HUES64 (cell line): ENCODE measurements around the gene CCSER2. TPM values are rescaled to one million over a fixed set of nuclear protein-coding genes. Genes with fewer than 3 reads are reported as not detected.
"Not testable (repeated sequence)": the region's sequence is repeated elsewhere in the genome, so short reads cannot be mapped to it uniquely, and the experiment has no call there.

Experiments
- H3K27ac ChIP-seq: 2 replicates; pipeline ENCODE4 v1.7.0; 2013; ENCODE audit warnings: low read depth, low read length, inconsistent platforms
- H3K27me3 ChIP-seq: 2 replicates; pipeline ENCODE4 v1.6.1; 2013; ENCODE audit warnings: mild to moderate bottlenecking, low read length; ENCODE audit not compliant: insufficient read depth
- H3K36me3 ChIP-seq: 2 replicates; pipeline ENCODE4 v1.6.1; 2013; ENCODE audit warnings: mild to moderate bottlenecking, low read length; ENCODE audit not compliant: insufficient read depth
- H3K4me1 ChIP-seq: 2 replicates; pipeline ENCODE4 v1.6.1; 2013; ENCODE audit warnings: mild to moderate bottlenecking, low read length, moderate library complexity; ENCODE audit not compliant: insufficient read depth
- H3K4me3 ChIP-seq: 2 replicates; pipeline ENCODE4 v1.5.1; 2013; ENCODE audit warnings: mild to moderate bottlenecking, low read length, moderate library complexity
- H3K9ac ChIP-seq: 2 replicates; pipeline ENCODE4 v1.6.1; 2013; ENCODE audit warnings: mild to moderate bottlenecking, low read depth, low read length
- H3K9me3 ChIP-seq: 2 replicates; pipeline ENCODE4 v1.6.1; 2013; ENCODE audit warnings: low read depth, low read length; ENCODE audit not compliant: insufficient read depth
- WGBS: fragments of 150-250, 120-280 bp; methylation state at CpG from one replicate; pipeline ENCODE4 v1.1.7; 2013; ENCODE audit warnings: missing lambda C conversion rate; 5-methylcytosine and 5-hydroxymethylcytosine counted together
- polyA plus RNA-seq, 2 experiments: library from polyadenylated mRNA; stranded (reverse); fragments of 50-300 nt; gene quantifications; one replicate each; pipeline ENCODE4 v1.2.3, GENCODE V29; 2013

The CCSER2 gene, protein sequence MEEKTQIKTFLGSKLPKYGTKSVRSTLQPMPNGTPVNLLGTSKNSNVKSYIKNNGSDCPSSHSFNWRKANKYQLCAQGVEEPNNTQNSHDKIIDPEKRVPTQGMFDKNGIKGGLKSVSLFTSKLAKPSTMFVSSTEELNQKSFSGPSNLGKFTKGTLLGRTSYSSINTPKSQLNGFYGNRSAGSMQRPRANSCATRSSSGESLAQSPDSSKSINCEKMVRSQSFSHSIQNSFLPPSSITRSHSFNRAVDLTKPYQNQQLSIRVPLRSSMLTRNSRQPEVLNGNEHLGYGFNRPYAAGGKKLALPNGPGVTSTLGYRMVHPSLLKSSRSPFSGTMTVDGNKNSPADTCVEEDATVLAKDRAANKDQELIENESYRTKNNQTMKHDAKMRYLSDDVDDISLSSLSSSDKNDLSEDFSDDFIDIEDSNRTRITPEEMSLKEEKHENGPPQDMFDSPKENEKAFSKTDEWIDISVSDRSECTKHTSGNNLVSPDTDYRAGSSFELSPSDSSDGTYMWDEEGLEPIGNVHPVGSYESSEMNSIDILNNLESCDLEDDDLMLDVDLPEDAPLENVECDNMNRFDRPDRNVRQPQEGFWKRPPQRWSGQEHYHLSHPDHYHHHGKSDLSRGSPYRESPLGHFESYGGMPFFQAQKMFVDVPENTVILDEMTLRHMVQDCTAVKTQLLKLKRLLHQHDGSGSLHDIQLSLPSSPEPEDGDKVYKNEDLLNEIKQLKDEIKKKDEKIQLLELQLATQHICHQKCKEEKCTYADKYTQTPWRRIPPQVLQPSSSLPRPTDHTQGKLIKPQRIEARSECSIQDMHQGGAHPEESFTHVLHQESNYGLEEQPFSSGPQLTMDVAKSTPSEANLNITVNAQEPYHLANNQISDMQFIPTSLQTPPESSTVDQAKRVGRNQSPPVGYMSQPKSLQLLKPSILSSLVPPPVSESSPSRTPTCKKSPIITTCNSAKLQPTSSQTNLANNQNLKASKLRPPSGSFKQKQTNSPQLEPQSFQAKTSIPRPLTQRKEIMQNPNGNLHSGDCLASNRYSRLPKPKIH
- 16.4 TPM for polyA plus RNA-seq (2013, experiment 1 of 2)
- 18.4 TPM for polyA plus RNA-seq (2013, experiment 2 of 2)

DNA sequence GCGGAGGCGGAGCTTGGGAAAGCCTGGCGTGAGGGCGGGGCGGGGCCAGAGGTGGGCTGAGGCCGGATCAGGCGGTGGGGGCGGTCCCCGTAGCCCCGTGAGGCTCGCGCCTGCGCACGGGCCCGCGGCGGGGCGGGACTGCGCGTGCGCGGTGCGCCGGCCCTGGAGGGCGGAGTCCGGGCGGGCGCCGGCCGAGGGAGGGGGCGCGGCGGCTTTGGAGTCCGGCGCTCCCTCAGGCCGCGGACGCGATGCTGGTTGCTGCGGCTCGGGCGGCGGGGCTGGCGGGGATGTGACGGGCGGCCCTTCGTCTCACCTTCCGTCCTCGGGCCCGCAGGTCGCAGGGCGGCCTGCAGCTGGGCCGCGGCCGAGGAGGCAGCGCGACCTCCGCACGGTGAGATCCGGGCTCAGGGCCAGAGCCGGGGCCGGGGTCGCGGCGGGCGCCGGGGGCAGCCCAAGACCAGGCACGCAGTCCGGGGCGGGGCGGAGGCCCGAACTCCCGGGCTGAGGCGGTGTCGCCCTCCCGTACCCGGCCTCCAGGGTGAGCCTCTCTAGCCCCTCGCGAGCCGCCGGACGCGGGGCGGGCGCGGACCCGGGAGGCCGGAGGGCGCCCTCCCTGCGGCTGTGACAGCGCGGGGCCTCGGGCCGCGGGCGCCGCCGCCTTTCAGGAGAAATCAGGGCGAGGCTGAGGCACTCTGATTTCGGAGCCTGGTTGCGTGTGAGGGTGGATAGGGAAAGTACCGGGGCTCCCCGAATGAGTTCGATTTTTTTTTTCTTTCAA lies at the start of gene CCSER2:
TSS of gene CCSER2 (plus strand) at position 172 of the 778 bp plus-strand sequence. CDS start 42,464 bp downstream, outside the sequence.
- under 1% methylated on average over 104 of the region's 104 CpGs for WGBS
- Histone ChIP-seq H3K36me3 (no peaks in the 10 kb centered on the region), H3K27me3 (no peaks in the 10 kb centered on the region), H3K4me1 (peaks cover 10% of the 10 kb centered on the region; the same call in 1 of the 2 replicates), H3K9ac (peak within 1 kb of the TSS; percentile 82), H3K9me3 (no peaks in the 10 kb centered on the region), H3K4me3 (peak within 1 kb of the TSS; percentile 87), H3K27ac (peak within 1 kb of the TSS; percentile 88)

DNA sequence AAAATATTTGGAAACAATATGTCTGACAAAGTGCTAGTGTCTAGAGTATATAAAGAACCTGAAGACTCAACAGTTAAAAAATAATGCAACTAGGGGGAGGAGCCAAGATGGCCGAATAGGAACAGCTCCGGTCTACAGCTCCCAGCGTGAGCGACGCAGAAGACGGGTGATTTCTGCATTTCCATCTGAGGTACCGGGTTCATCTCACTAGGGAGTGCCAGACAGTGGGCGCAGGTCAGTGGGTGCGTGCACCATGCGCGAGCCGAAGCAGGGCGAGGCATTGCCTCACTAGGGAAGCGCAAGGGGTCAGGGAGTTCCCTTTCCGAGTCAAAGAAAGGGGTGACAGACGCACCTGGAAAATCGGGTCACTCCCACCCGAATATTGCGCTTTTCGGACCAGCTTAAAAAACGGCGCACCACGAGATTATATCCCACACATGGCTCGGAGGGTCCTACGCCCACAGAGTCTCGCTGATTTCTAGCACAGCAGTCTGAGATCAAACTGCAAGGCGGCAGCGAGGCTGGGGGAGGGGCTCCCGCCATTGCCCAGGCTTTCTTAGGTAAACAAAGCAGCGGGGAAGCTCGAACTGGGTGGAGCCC lies 48.4 kb upstream of the CCSER2 start:
- H3K4me3 ChIP-seq = peak overlapping the region; percentile 43
- H3K9ac ChIP-seq, H3K27ac ChIP-seq, H3K4me1 ChIP-seq, H3K9me3 ChIP-seq, H3K27me3 ChIP-seq, H3K36me3 ChIP-seq: not testable (repeated sequence)
- WGBS = 20% methylated on average over 31 of the region's 31 CpGs

DNA sequence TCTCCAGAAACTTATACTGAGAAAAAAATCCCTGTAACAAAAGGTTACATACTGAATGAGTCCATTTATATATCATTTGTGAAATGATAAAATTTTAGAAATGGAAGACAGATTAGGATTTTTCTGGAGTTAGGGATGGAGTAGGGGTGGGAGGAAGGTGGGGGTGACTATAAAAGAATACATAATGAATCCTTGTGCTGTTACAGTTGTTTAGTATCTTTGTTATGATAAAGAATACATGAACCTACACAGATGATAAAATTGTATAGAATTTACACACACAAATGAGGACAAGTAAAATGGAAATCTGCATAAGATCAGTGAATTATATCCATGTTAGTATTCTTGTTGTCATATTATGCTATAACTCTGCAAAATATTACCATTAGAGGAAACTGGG lies 41.7 kb upstream of the CCSER2 start:
- H3K27me3 ChIP-seq = no peaks in the 10 kb centered on the region
- H3K9ac ChIP-seq = no peak overlapping the region
- H3K4me1 ChIP-seq = no peaks in the 10 kb centered on the region
- no peak overlapping the region for H3K4me3 ChIP-seq
- no peaks in the 10 kb centered on the region for H3K9me3 ChIP-seq
- no peaks in the 10 kb centered on the region for H3K36me3 ChIP-seq
- no peak overlapping the region for H3K27ac ChIP-seq

DNA sequence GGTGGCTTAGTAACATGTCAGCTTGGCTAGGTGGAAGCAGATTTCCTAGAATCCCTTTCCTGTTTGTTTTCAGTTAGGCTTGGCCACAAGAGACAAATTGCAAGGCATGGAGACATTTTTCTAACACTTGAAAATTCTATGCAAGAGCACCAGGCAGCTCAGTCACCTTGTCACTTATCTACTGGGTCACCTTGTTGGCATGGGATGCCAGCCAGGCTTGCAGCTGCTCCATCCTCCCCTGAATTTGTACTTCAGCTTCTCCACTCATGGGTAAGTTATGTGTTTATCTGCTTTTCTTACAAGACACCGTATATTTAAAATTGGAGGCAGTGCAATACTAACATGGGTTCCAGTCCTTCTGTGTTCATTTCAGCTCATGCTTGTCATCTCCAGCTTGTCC lies 40.2 kb upstream of the CCSER2 start:
- no peak overlapping the region for H3K27ac ChIP-seq
- no peaks in the 10 kb centered on the region for H3K36me3 ChIP-seq
- no peaks in the 10 kb centered on the region for H3K4me1 ChIP-seq
- WGBS = 100% methylated on average over 1 of the region's 1 CpG
- no peaks in the 10 kb centered on the region for H3K27me3 ChIP-seq
- no peaks in the 10 kb centered on the region for H3K9me3 ChIP-seq
- H3K9ac ChIP-seq = no peak overlapping the region
- H3K4me3 ChIP-seq = no peak overlapping the region

DNA sequence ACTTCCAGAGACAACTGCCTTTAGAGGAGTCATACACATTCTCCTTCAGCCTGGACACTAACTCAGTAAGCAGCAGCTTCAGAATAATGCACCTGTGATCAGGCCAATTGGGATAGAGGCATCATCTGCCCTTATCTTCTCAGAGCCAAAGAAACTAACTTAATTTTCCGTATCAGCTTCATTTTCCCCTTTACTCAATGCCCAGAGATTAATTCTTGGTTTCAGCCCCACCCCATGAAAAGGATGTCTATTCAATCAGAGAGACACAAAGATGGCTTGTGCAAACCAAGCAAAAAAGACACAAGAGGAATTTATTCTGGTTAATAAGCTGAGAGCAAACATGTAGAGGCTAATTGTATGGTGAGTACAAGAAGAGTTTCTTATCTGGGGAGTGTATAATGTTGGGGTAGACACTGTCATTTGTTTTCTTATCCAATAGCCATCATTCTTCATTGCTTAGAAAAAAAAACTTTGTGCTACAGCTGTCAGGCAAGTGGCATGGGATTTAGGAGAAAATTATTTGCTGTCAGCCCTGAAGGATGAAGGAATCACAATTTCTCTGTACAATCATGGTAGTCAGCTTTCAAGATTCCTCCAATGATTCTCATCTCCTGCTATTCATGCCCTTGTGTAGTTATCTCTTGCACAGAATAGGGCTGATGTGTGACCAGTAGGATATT lies 38.7 kb upstream of the CCSER2 start:
- no peaks in the 10 kb centered on the region for H3K9me3 ChIP-seq
- WGBS = 83% methylated on average over 1 of the region's 1 CpG
- no peaks in the 10 kb centered on the region for H3K4me1 ChIP-seq
- no peak overlapping the region for H3K9ac ChIP-seq
- no peaks in the 10 kb centered on the region for H3K36me3 ChIP-seq
- H3K4me3 ChIP-seq = no peak overlapping the region
- H3K27me3 ChIP-seq = no peaks in the 10 kb centered on the region
- H3K27ac ChIP-seq = no peak overlapping the region

DNA sequence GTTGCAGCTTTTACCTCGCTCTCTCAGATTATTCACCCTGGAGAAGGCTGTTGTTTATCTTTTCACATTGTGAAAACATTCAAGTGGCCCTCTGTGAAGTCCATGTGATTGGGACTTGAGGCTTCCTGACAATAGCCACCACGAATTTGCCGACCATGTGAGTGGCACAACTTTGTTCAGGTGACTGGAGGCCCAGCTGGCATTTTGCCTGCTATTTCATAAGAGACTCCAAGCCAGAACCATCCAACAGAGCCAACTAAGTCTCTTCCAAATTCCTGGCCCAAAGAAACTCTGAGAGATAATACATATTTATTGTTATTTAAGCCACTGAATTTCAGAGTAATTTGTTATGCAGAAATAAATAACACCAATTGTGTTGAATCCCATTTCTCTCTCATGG lies 38.2 kb upstream of the CCSER2 start:
- Histone ChIP-seq H3K27ac (no peak overlapping the region), H3K4me3 (no peak overlapping the region), H3K36me3 (no peaks in the 10 kb centered on the region), H3K9ac (no peak overlapping the region), H3K4me1 (no peaks in the 10 kb centered on the region), H3K9me3 (no peaks in the 10 kb centered on the region), H3K27me3 (no peaks in the 10 kb centered on the region)
- 84% methylated on average over 3 of the region's 3 CpGs for WGBS

DNA sequence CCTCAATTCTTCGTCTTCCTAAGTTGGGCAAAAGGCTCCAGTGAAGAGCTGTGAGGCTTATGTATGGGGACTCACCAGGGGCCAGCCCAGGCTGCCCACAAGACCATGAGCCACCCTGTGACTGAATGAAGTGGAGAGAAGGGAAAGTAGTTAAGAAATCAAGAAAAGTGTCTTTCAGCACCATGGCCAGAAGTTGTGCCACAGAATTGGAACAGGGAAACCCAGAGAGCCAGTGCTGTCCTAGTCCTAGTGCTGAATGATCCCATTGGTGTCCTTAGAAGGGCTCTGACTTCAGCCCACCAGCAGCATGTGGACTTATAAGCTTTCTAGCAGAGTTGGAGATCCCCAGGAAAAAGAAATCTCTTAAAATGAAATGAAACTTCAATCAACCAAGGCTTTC lies 37.0 kb upstream of the CCSER2 start:
- Histone ChIP-seq H3K27ac (no peak overlapping the region), H3K9ac (no peak overlapping the region), H3K36me3 (no peaks in the 10 kb centered on the region), H3K9me3 (no peaks in the 10 kb centered on the region), H3K27me3 (no peaks in the 10 kb centered on the region), H3K4me3 (no peak overlapping the region), H3K4me1 (peaks cover 7% of the 10 kb centered on the region)
- 82% methylated on average over 1 of the region's 1 CpG for WGBS

DNA sequence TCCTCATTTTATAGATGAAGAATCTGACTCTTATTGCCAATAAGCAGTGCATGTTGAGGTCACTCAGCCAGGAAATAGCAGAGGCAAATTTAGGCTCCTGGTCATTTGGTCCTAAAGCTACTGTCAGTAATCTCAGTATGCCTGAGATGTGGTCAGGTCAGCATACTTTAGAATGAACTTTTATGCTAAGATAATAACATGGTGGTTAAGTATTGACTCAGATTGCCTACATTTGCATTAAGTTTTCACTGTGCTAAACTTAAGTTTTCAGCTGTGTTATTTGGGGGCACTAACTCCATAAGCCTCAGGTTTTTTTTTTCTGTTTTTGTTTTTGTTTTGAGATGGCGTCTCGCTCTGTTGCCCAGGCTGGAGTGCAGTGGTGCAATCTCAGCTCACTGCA lies 35.9 kb upstream of the CCSER2 start:
- Histone ChIP-seq H3K9ac (no peak overlapping the region), H3K27ac (no peak overlapping the region), H3K27me3 (no peaks in the 10 kb centered on the region), H3K9me3 (no peaks in the 10 kb centered on the region), H3K4me3 (no peak overlapping the region), H3K36me3 (no peaks in the 10 kb centered on the region), H3K4me1 (peaks cover 13% of the 10 kb centered on the region)
- WGBS = 90% methylated on average over 2 of the region's 2 CpGs

DNA sequence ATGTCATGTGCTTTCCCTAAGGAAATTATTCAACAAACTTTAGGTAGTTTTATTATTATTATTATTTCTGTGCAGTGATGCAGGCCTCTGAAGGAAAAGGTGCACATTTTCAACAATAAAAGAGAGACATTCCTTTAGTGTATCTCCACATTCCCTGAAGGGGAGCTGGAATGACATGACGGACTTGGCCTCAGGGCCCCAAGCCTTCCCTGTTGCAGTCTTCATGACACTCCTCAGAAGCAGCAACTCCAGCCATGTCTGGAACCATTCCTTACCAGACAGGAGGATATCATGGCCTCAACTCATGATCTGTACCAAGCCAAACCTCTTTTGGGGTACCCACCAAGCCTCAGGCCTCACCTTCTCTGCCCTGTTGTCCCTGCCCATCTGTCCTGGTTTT lies 35.2 kb upstream of the CCSER2 start:
- Histone ChIP-seq H3K9ac (no peak overlapping the region), H3K4me1 (peaks cover 17% of the 10 kb centered on the region), H3K36me3 (no peaks in the 10 kb centered on the region), H3K27me3 (no peaks in the 10 kb centered on the region), H3K27ac (no peak overlapping the region), H3K9me3 (no peaks in the 10 kb centered on the region), H3K4me3 (no peak overlapping the region)
- WGBS = 94% methylated on average over 1 of the region's 1 CpG

DNA sequence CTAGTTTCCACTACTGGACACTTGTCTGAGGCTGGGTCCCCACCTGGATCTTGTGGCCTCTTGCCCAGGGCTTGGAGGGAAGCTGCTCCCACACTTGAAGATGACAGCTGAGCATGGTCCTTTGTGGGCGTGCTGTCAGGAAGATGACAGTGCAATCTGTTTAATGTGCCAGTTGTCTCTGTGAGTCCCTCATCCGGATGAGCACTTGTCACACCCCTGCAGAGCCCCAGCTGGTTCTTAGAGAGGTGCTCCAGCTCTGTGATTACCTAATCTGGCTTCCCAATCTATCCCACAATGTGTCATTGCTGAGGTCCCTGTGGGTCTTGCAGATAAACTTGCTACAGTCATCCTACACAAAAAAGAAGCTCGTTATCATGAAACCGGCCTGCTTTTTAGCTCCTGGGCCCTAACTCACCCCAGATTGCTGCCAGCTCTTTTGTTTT lies 34.8 kb upstream of the CCSER2 start:
- H3K4me1 ChIP-seq = peaks cover 19% of the 10 kb centered on the region
- 76% methylated on average over 4 of the region's 4 CpGs for WGBS

More for the DNA sequence above, 34.8 kb upstream of the CCSER2 start:
- Histone ChIP-seq H3K9me3 (no peaks in the 10 kb centered on the region), H3K27ac (no peak overlapping the region), H3K9ac (no peak overlapping the region), H3K36me3 (no peaks in the 10 kb centered on the region), H3K4me3 (no peak overlapping the region), H3K27me3 (no peaks in the 10 kb centered on the region)
